Heart left ventricle (tissue), 13 donors: ENCODE measurements around the gene CACNB2.

Experiments used
- CTCF ChIP-seq, 12 donors: fragments of 200-600 bp; sonication (generic) in 4 of 12; IDR thresholded peaks; one replicate each; pipeline versions ENCODE4 v1.5.0 to v1.8.0; 2018 to 2022; ENCODE audit warnings: antibody characterized with exemption in 12 of 12, mild to moderate bottlenecking in 5 of 12
- POLR2A ChIP-seq, 2 donors: fragments of 450-650 bp; IDR thresholded peaks; one replicate each; pipeline ENCODE4 v1.6.1; 2017; ENCODE audit warnings: antibody characterized with exemption in 2 of 2, mild to moderate bottlenecking in 2 of 2, moderate library complexity in 2 of 2
- donor health status: ischemic (EF 13 %, LVEDD 7.1; RV severe dilation, severe dysfunction).
- donor health status: DM: no; HTN: yes; CAD: no.
- donor health status: DM: no; HTN: no; CAD: no.
- donor health status: ischemic (EF 25% LVEDD 6.9; RV normal size, moderate dysfunction).
- donor health status: ischemic (EF 25% LVEDD 5.7; RV mildly dilated, moderate dysfunction).
- donor health status: ischemic (EF 35%, LVEDD 5.7; RV mildly dilated, moderate dysfunction).
- donor health status: nonischemic (EF 11% LVEDD 7.7; RV severe dilation, severe dysfunction).
- donor health status: DM: yes; HTN: yes; CAD: no.
- donor health status: PGD.
- donor health status: ischemic (EF 29% LVEDD 5.4; RV normal size, mild dysfunction).
- donor health status: nonischemic (EF 23%, LVEDD 6.1; RV moderate dilation, normal function).

GRCh38 chr10:18516851-18517250, 376.6 kb downstream of the CACNB2 start:
- TF ChIP-seq CTCF (IDR thresholded peaks at IDR 0.05), result no peak
- TF ChIP-seq POLR2A (IDR thresholded peaks at IDR 0.05), result no peak
